Stimulated activated effector memory CD8-positive, alpha-beta T cell treated with anti-CD3 and anti-CD28 coated beads, Interleukin-12 subunit alpha, Interleukin-12 subunit beta, amount 100 ng/mL, for 72 hours (primary cell): ENCODE results near the gene AGBL4.

Experiments
- ATAC-seq: fragments of 150-1000 bp; cut with Tn5 transposase; 2 replicates; pipeline ENCODE4 v1.10.0; 2021
- DNase-seq, 2 donors: peaks; one replicate each; pipeline ENCODE4 v3.0.0; 2021 to 2022; ENCODE audit warnings: low spot score in 2 of 2
- H3K27ac Mint-ChIP-seq: one replicate; pipeline ENCODE4 v1.8.0; 2022; ENCODE audit warnings: mild to moderate bottlenecking, mixed read lengths
- H3K36me3 Mint-ChIP-seq: one replicate; pipeline ENCODE4 v1.8.0; 2022; ENCODE audit warnings: mild to moderate bottlenecking, mixed read lengths
- H3K4me1 Mint-ChIP-seq: one replicate; pipeline ENCODE4 v1.8.0; 2022; ENCODE audit warnings: mixed read lengths
- H3K4me3 Mint-ChIP-seq: one replicate; pipeline ENCODE4 v1.8.0; 2022; ENCODE audit warnings: mild to moderate bottlenecking, mixed read lengths
- H3K9me3 Mint-ChIP-seq: one replicate; pipeline ENCODE4 v1.8.0; 2022; ENCODE audit warnings: mixed read lengths

Gene AGBL4

DNA sequence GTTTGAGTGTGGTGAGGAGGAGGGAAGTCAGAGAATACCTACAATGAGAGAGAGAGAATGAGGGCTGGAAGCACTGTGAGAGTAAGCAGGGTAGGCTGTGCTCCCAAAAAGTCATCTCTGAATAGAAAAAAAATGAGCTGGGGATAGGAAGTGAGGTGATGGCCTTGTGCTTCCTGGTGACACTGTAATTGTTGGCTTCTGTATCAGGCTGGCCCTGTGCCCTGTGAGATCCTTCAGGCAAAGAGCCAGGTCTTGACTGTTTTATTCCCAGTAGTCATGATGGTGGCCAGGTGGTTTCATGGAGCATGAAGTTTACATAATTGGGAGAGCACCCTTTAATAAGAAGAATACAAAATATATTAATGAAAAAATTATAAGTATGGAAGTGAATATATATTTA lies 1531.4 kb downstream of the AGBL4 start:
- H3K4me3 Mint-ChIP-seq, result no peak overlapping the region
- H3K36me3 Mint-ChIP-seq, result no peaks in the 10 kb centered on the region
- no peaks in the 10 kb centered on the region for H3K4me1 Mint-ChIP-seq
- H3K27ac Mint-ChIP-seq, result no peak overlapping the region
- DNase-seq, result no peak
- H3K9me3 Mint-ChIP-seq, result no peaks in the 10 kb centered on the region
- ATAC-seq, result no peak

DNA sequence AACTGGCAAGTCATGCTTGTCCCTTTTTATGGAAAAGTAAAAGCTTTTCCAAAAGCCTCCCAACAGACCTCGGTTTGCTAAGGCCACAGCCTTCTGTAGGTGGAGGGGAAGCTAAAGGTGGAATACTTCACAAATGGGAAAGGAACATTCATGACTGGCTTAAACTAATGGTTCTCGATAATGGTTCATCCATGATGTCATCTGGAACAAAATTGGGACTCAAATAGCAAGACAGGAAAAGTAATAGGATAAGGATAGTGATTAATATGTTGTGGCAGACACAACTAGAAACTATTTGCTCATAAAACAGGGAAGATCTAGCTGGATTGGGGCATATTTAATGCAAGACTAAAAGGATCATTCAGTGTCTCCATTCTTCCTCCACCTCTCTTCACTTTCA lies 1535.0 kb downstream of the AGBL4 start:
- no peak for DNase-seq
- ATAC-seq, result no peak
- H3K9me3 Mint-ChIP-seq, result no peaks in the 10 kb centered on the region
- no peaks in the 10 kb centered on the region for H3K4me1 Mint-ChIP-seq
- H3K4me3 Mint-ChIP-seq, result no peak overlapping the region
- H3K27ac Mint-ChIP-seq, result no peak overlapping the region
- no peaks in the 10 kb centered on the region for H3K36me3 Mint-ChIP-seq
